Cardiac septum (tissue), 1 donor: Measurements from ENCODE around the gene YPEL1. TPM values are rescaled to one million over a fixed set of nuclear protein-coding genes. Genes with fewer than 3 reads are reported as not detected.

Source experiments
- microRNA-seq: library from miRNA; unstranded; fragments of <30 nt; microRNA quantifications from one replicate; pipeline ENCODE4 v1.2.0, GENCODE V29; 2020
- total RNA-seq: library from RNA; stranded (reverse); fragmentation: NEBNext Ultra II Directional; extraction: Animal tissue kit (Norgen Biotek cat#: 25700); gene quantifications from one replicate; pipeline ENCODE4 v1.2.1, GENCODE V29; 2021
- donor health status: DM: no; HTN: no; CAD: no.

The YPEL1 gene
- total RNA-seq, 1 donor from 2014 or later, result 9.6 TPM

Small RNA genes lying within 50 kb of the gene (microRNA-seq; reads per million reads assigned to microRNA genes)
- gene MIR130B, result 275 reads per million, percentile 67 among the genes with 10 or more reads in this experiment
- 4.4 reads per million, percentile 4 among the genes with 10 or more reads in this experiment for gene MIR301B

Other genes with a start within 250 kb of the YPEL1 start
- 0.08 TPM for gene RIMBP3C, start 184.3 kb downstream of the YPEL1 start, total RNA-seq
- 46.2 TPM for gene UBE2L3, start 168.1 kb downstream of the YPEL1 start, total RNA-seq
- 5.9 TPM for gene YDJC, start 105.8 kb downstream of the YPEL1 start, total RNA-seq
- gene CCDC116, start 103.0 kb downstream of the YPEL1 start, total RNA-seq, result 0.43 TPM
- gene SDF2L1, start 93.5 kb downstream of the YPEL1 start, total RNA-seq, result 33.3 TPM
- 25.9 TPM for gene PPIL2, start 69.8 kb downstream of the YPEL1 start, total RNA-seq
- gene MAPK1, start 131.9 kb upstream of the YPEL1 start, total RNA-seq, result 124 TPM
- gene PPM1F, start 217.1 kb upstream of the YPEL1 start, total RNA-seq, result 20.5 TPM
- gene TOP3B, start 247.0 kb upstream of the YPEL1 start, total RNA-seq, result 13.1 TPM